HCT116 (cell line): ENCODE measurements around the gene CHCHD3. TPM values are rescaled to one million over a fixed set of nuclear protein-coding genes. Genes with fewer than 3 reads are reported as not detected.
"Not testable (repeated sequence)": the region's sequence is repeated elsewhere in the genome, so short reads cannot be mapped to it uniquely, and the experiment has no call there.

ENCODE experiments used
- ATAC-seq: fragments of 200-7000 bp; cut with Tn5 transposase; 2 replicates; pipeline ENCODE4 v1.9.1; 2020; ENCODE audit warnings: mild to moderate bottlenecking, moderate library complexity
- BruUV-seq: library from RNA; stranded (reverse); fragments of 400-500 nt; replicated peaks from 2 replicates; lab custom pipeline; 2021; lab: Mats Ljungman, UMichigan
- CTCF ChIA-PET: fragments of 300-600 bp; sonication (Branson Sonifier 250); formaldehyde crosslinking; loops from one replicate; lab custom pipeline; 2021; ENCODE audit warnings: antibody characterized with exemption; lab: Charles Lee
- POLR2A ChIA-PET: fragments of 300-600, 350-600 bp; sonication (Branson Sonifier 250); formaldehyde crosslinking; loops from one replicate; lab custom pipeline; 2021; ENCODE audit warnings: antibody characterized with exemption; lab: Charles Lee
- RAD21 ChIA-PET, 2 experiments: fragments of 300-600 bp; sonication (Branson Sonifier 250); formaldehyde crosslinking; loops; one replicate each; lab custom pipeline; 2023; ENCODE audit warnings: low total read pairs in 2 of 2; ENCODE audit not compliant: uncharacterized antibody in 2 of 2, unreplicated experiment in 2 of 2, low non-redundant PET in 1 of 2; lab: Charles Lee
- DNase-seq: peaks from one replicate; pipeline ENCODE4 v3.0.0-alpha.2; 2010; ENCODE audit warnings: low read depth, low spot score
- H2AFZ ChIP-seq: fragments of 200-600 bp; shearing (Covaris generic), sonication (generic); 2 replicates; pipeline ENCODE4 v1.6.1; 2017; ENCODE audit warnings: low read depth, mixed run types, mixed read lengths, antibody characterized with exemption, low read length; ENCODE audit not compliant: poor library complexity, severe bottlenecking
- H3K27ac ChIP-seq: 2 replicates; pipeline ENCODE4 v1.5.1; 2012; ENCODE audit warnings: low read depth, low read length
- H3K27me3 ChIP-seq: fragments of 200-600 bp; sonication (generic); 2 replicates; pipeline ENCODE4 v1.6.1; 2016; ENCODE audit warnings: mixed run types, low read length, mixed read lengths; ENCODE audit not compliant: insufficient read depth
- H3K36me3 ChIP-seq, 2 experiments: fragments of 200-500 bp in 1 of 2; fragments of 200-600 bp in 1 of 2; sonication (Bioruptor generic) in 1 of 2; sonication (generic) in 1 of 2; 2 replicates each; pipeline versions ENCODE4 v1.5.1 to v1.6.1; 2014 to 2016; ENCODE audit warnings: low read length in 2 of 2, inconsistent platforms in 1 of 2, mixed read lengths in 1 of 2, mixed run types in 1 of 2; ENCODE audit not compliant: insufficient read depth in 2 of 2, control insufficient read depth in 1 of 2
- H3K4me1 ChIP-seq, 2 experiments: fragments of 200-600 bp in 1 of 2; sonication (generic) in 1 of 2; 2 replicates each; pipeline versions ENCODE4 v1.5.1 to v1.6.1; 2012 to 2017; ENCODE audit warnings: low read length in 2 of 2, inconsistent platforms in 1 of 2, mild to moderate bottlenecking in 1 of 2, mixed read lengths in 1 of 2, mixed run types in 1 of 2, moderate library complexity in 1 of 2; ENCODE audit not compliant: insufficient read depth in 2 of 2, control insufficient read depth in 1 of 2
- H3K4me2 ChIP-seq: fragments of 200-600 bp; sonication (generic); 2 replicates; pipeline ENCODE4 v1.6.1; 2017; ENCODE audit warnings: mixed run types, low read length, mixed read lengths
- H3K4me3 ChIP-seq, 2 experiments: fragments of 200-600 bp in 1 of 2; sonication (generic) in 1 of 2; replicated peaks in 1 of 2; 2 replicates each; pipeline ENCODE4 v1.5.1; 2011 to 2016; ENCODE audit warnings: low read length in 2 of 2, control low read depth in 1 of 2, low read depth in 1 of 2, mild to moderate bottlenecking in 1 of 2, mixed read lengths in 1 of 2, mixed run types in 1 of 2
- H3K79me2 ChIP-seq: fragments of 200-600 bp; sonication (generic); 2 replicates; pipeline ENCODE4 v1.6.1; 2017; ENCODE audit warnings: mild to moderate bottlenecking, mixed run types, low read length, moderate library complexity, mixed read lengths; ENCODE audit not compliant: insufficient read depth
- H3K9ac ChIP-seq: fragments of 200-600 bp; sonication (generic); 2 replicates; pipeline ENCODE4 v1.6.1; 2016; ENCODE audit warnings: low read length, mixed read lengths
- H3K9me2 ChIP-seq: fragments of 200-600 bp; sonication (generic), shearing (Covaris generic); 2 replicates; pipeline ENCODE4 v1.6.1; 2017; ENCODE audit warnings: mixed run types, mild to moderate bottlenecking, moderate library complexity; ENCODE audit not compliant: insufficient read depth
- H3K9me3 ChIP-seq, 2 experiments: fragments of 200-500 bp in 1 of 2; fragments of 200-600 bp in 1 of 2; sonication (Bioruptor generic) in 1 of 2; sonication (generic) in 1 of 2; 2 replicates each; pipeline ENCODE4 v1.6.1; 2014 to 2017; ENCODE audit warnings: low read length in 2 of 2, mixed read lengths in 2 of 2, inconsistent platforms in 1 of 2, low read depth in 1 of 2, mild to moderate bottlenecking in 1 of 2, mixed run types in 1 of 2, moderate library complexity in 1 of 2; ENCODE audit not compliant: control insufficient read depth in 1 of 2, insufficient read depth in 1 of 2
- H4K20me1 ChIP-seq: fragments of 200-600 bp; sonication (generic), shearing (Covaris generic); 2 replicates; pipeline ENCODE4 v1.6.1; 2017; ENCODE audit warnings: mixed run types, mild to moderate bottlenecking, moderate library complexity; ENCODE audit not compliant: insufficient read depth
- EGR1 ChIP-seq: IDR thresholded peaks from 2 replicates; pipeline ENCODE4 v1.6.1; 2012; ENCODE audit warnings: low read depth
- EZH2 ChIP-seq: fragments of 200-600 bp; sonication (generic); IDR thresholded peaks from 2 replicates; pipeline ENCODE4 v1.6.1; 2017; ENCODE audit warnings: antibody characterized with exemption, mixed run types
- FOSL1 ChIP-seq: IDR thresholded peaks from 2 replicates; pipeline ENCODE4 v1.6.1; 2012; ENCODE audit warnings: low read depth
- POLR2AphosphoS5 ChIP-seq: IDR thresholded peaks from 2 replicates; pipeline ENCODE4 v1.6.1; 2011; ENCODE audit warnings: mild to moderate bottlenecking, low read depth, low read length, moderate library complexity
- RAD21 ChIP-seq: IDR thresholded peaks from 2 replicates; pipeline ENCODE4 v1.6.1; 2012; ENCODE audit warnings: low read depth, mild to moderate bottlenecking
- SP1 ChIP-seq: IDR thresholded peaks from 2 replicates; pipeline ENCODE4 v1.6.1; 2012; ENCODE audit warnings: low read depth
- ZFX ChIP-seq: fragments of 450-650 bp; IDR thresholded peaks from 2 replicates; pipeline ENCODE4 v1.6.1; 2017
- ZNF274 ChIP-seq: fragments of 200-500 bp; sonication (Bioruptor generic); IDR thresholded peaks from 2 replicates; pipeline ENCODE4 v1.6.1; 2014; ENCODE audit warnings: mild to moderate bottlenecking, low read depth, low read length, inconsistent platforms
- intact Hi-C: fragments of 100-400 bp; cut with micrococcal nuclease; formaldehyde crosslinking; loops from 2 replicates; pipeline ENCODE4 v1.10.0; 2022
- total RNA-seq: library from RNA; stranded (reverse); gene quantifications from one replicate; pipeline ENCODE4 v1.2.1, GENCODE V29; 2021; ENCODE audit not compliant: unreplicated experiment
- TF ChIP-seq, protein P1 (sequence below): IDR thresholded peaks from 2 replicates; pipeline ENCODE4 v1.6.1; 2011; ENCODE audit warnings: mild to moderate bottlenecking, low read length, moderate library complexity; ENCODE audit not compliant: insufficient replicate concordance; ENCODE audit errors: extremely low read depth
- TF ChIP-seq, protein P2 (sequence below): IDR thresholded peaks from 2 replicates; pipeline ENCODE4 v1.6.1; 2012

Gene CHCHD3
- total RNA-seq, 1 experiment from 2014 or later: 73.5 TPM

- TF ChIP-seq, protein P1, sequence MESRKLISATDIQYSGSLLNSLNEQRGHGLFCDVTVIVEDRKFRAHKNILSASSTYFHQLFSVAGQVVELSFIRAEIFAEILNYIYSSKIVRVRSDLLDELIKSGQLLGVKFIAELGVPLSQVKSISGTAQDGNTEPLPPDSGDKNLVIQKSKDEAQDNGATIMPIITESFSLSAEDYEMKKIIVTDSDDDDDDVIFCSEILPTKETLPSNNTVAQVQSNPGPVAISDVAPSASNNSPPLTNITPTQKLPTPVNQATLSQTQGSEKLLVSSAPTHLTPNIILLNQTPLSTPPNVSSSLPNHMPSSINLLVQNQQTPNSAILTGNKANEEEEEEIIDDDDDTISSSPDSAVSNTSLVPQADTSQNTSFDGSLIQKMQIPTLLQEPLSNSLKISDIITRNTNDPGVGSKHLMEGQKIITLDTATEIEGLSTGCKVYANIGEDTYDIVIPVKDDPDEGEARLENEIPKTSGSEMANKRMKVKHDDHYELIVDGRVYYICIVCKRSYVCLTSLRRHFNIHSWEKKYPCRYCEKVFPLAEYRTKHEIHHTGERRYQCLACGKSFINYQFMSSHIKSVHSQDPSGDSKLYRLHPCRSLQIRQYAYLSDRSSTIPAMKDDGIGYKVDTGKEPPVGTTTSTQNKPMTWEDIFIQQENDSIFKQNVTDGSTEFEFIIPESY: no peak
- TF ChIP-seq POLR2AphosphoS5: no peak
- TF ChIP-seq, protein P2, sequence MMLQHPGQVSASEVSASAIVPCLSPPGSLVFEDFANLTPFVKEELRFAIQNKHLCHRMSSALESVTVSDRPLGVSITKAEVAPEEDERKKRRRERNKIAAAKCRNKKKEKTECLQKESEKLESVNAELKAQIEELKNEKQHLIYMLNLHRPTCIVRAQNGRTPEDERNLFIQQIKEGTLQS: no peak
- no peak for TF ChIP-seq RAD21
- TF ChIP-seq ZFX: no peak
- TF ChIP-seq SP1: no peak
- TF ChIP-seq EZH2: no peak
- TF ChIP-seq FOSL1: no peak
- TF ChIP-seq, all 23 proteins: peak for 0
Observed at GRCh38 chr7:132970257-132970656, 111.6 kb downstream of the CHCHD3 start (continued).

DNA sequence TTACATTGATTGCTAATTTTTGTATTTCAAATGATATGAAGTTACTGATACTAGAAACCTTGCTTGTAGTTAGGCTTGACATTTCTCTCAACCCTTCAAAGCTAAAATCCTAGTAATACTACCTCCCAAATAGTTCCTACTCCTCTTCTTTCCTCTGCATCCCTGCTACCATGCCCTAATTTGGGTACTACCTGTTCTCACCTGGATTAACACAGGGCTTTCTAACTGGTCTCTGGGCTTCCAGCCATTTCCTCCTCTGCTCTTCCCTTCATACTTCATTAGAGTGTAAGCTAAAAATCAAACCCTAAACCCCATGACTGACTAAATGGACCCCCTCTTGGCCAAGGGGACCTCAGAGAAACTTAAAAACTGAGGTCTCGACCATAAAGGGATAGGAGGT is 112.4 kb downstream of the CHCHD3 start:
- ChIA-PET CTCF (no interaction called here), POLR2A (no interaction called here), RAD21 (no interaction called here)
- Histone ChIP-seq H3K4me3 (no peak overlapping the region), H3K27me3 (no peaks in the 10 kb centered on the region), H3K79me2 (peaks cover 21% of the 10 kb centered on the region; the same call in 1 of the 2 replicates), H3K4me2 (no peak overlapping the region), H3K4me1 (no peaks in the 10 kb centered on the region), H4K20me1 (no peaks in the 10 kb centered on the region), H3K9me2 (no peaks in the 10 kb centered on the region), H3K9me3 (no peaks in the 10 kb centered on the region), H3K27ac (no peak overlapping the region), H2AFZ (no peak overlapping the region), H3K36me3 (0 out of 4 replicates have a peak, but pooled peaks cover 0 to 4% of the 10 kb centered on the region in 2 experiments), H3K9ac (no peak overlapping the region)
- no peak for ATAC-seq
- BruUV-seq: no TSS peak
- DNase-seq: no peak
- TF ChIP-seq EGR1 (no peak), FOSL1 (no peak), ZNF274 (no peak), EZH2 (no peak), SP1 (no peak)
- TF ChIP-seq, protein P1: no peak
- intact Hi-C loops: no loop called here

GRCh38 chr7:132967470-132967848 is 114.4 kb downstream of the CHCHD3 start:
- POLR2A ChIA-PET, BruUV-seq, H3K4me3 ChIP-seq, H3K9me3 ChIP-seq, ATAC-seq, CTCF ChIA-PET, H3K4me2 ChIP-seq, intact Hi-C loops, DNase-seq, H3K36me3 ChIP-seq, H3K9me2 ChIP-seq, RAD21 ChIA-PET, H3K27ac ChIP-seq, H3K27me3 ChIP-seq, H2AFZ ChIP-seq, H4K20me1 ChIP-seq, H3K4me1 ChIP-seq, H3K9ac ChIP-seq: not testable (repeated sequence)
- H3K79me2 ChIP-seq: peaks cover 29% of the 10 kb centered on the region
